CD4-positive, alpha-beta T cell (primary cell): ENCODE measurements around the gene NDOR1. TPM values are rescaled to one million over a fixed set of nuclear protein-coding genes. Genes with fewer than 3 reads are reported as not detected.

Source experiments
- ATAC-seq: fragments of 200-7000 bp; cut with Tn5 transposase; one replicate; pipeline ENCODE4 v1.10.0; 2022; ENCODE audit warnings: mild to moderate bottlenecking; ENCODE audit not compliant: poor library complexity
- CTCF ChIA-PET: fragments of 350-600 bp; sonication (Branson Sonifier 250); formaldehyde crosslinking; loops from one replicate; lab custom pipeline; 2021; ENCODE audit warnings: antibody characterized with exemption, inconsistent platforms; lab: Charles Lee
- POLR2A ChIA-PET: fragments of 350-600 bp; sonication (Branson Sonifier 250); formaldehyde crosslinking; loops from one replicate; lab custom pipeline; 2021; ENCODE audit warnings: antibody characterized with exemption, inconsistent platforms; lab: Charles Lee
- DNase-seq, 14 experiments: peaks; one replicate each; pipeline ENCODE4 v3.0.0-alpha.2; 2013 to 2020; ENCODE audit warnings: mixed read lengths in 2 of 14
- H3K27ac ChIP-seq, 2 donors: one replicate each; pipeline versions ENCODE4 v1.5.1 to v1.7.0; 2013; ENCODE audit warnings: low read length in 2 of 2, low read depth in 1 of 2, mild to moderate bottlenecking in 1 of 2
- H3K27me3 ChIP-seq, 2 experiments: 1 replicate in 1 of 2; 2 replicates in 1 of 2; pipeline versions ENCODE4 v1.6.1 to v1.7.0; 2013; ENCODE audit warnings: low read length in 2 of 2, control low read depth in 1 of 2, mild to moderate bottlenecking in 1 of 2, moderate library complexity in 1 of 2; ENCODE audit not compliant: insufficient read depth in 2 of 2, control insufficient read depth in 1 of 2
- H3K36me3 ChIP-seq: one replicate; pipeline ENCODE4 v1.6.1; 2013; ENCODE audit warnings: low read length, control low read depth; ENCODE audit not compliant: insufficient read depth
- H3K4me1 ChIP-seq: one replicate; pipeline ENCODE4 v1.6.1; 2013; ENCODE audit warnings: low read length, control low read depth; ENCODE audit not compliant: insufficient read depth
- H3K4me3 ChIP-seq: one replicate; pipeline ENCODE4 v1.5.1; 2013; ENCODE audit warnings: mild to moderate bottlenecking, low read length, moderate library complexity
- H3K9me3 ChIP-seq, 2 experiments: 1 replicate in 1 of 2; 2 replicates in 1 of 2; pipeline versions ENCODE4 v1.6.1 to v1.7.0; 2013; ENCODE audit warnings: low read length in 2 of 2, mild to moderate bottlenecking in 2 of 2, control low read depth in 1 of 2, moderate library complexity in 1 of 2; ENCODE audit not compliant: control insufficient read depth in 1 of 2, insufficient read depth in 1 of 2
- H3K27ac Mint-ChIP-seq: one replicate; pipeline ENCODE4 v1.8.0; 2020; ENCODE audit warnings: mixed read lengths
- H3K27me3 Mint-ChIP-seq: one replicate; pipeline ENCODE4 v1.8.0; 2021; ENCODE audit warnings: mixed read lengths
- H3K36me3 Mint-ChIP-seq: one replicate; pipeline ENCODE4 v1.8.0; 2021; ENCODE audit warnings: low read depth, mixed read lengths
- H3K4me1 Mint-ChIP-seq: one replicate; pipeline ENCODE4 v1.8.0; 2021; ENCODE audit warnings: low read depth, mixed read lengths
- H3K4me3 Mint-ChIP-seq: one replicate; pipeline ENCODE4 v1.8.0; 2020; ENCODE audit warnings: mild to moderate bottlenecking, mixed read lengths
- H3K9me3 Mint-ChIP-seq: one replicate; pipeline ENCODE4 v1.8.0; 2020; ENCODE audit warnings: mixed read lengths
- CTCF ChIP-seq: fragments of 200-600 bp; IDR thresholded peaks from one replicate; pipeline ENCODE4 v1.8.0; 2022; ENCODE audit warnings: antibody characterized with exemption, mild to moderate bottlenecking
- intact Hi-C, 2 experiments: fragments of 100-400 bp; cut with DNase I in 1 of 2; cut with micrococcal nuclease in 1 of 2; formaldehyde crosslinking; loops; one replicate each; pipeline versions ENCODE4 v1.15.1 to v1.9.0; 2023 to 2025; cut with DNase I, micrococcal nuclease
- total RNA-seq, 174 experiments: library from RNA in 2 of 174; stranded (reverse) in 2 of 174; gene quantifications; one replicate each; pipeline ENCODE4 v1.2.3 and lab custom pipeline; 2021 to 2026

Gene NDOR1
- total RNA-seq, 2 experiments from 2014 or later: 22.8 to 25.3 TPM

- Histone ChIP-seq H3K36me3 (peaks cover 2% of the 10 kb centered on the region), H3K9me3 (peaks cover 0 to 6% of the 10 kb centered on the region in 2 experiments), H3K4me3 (peak overlapping the region; percentile 87), H3K27me3 (no peaks in the 10 kb centered on the region), H3K27ac (peak overlapping the region; percentile 72 to 76), H3K4me1 (peaks cover 56% of the 10 kb centered on the region)
- DNase-seq (no peak), ATAC-seq (no peak)
- intact Hi-C loops: loop anchor here (1.0 to 2.0 kb wide), 2 partner anchors 21 to 22 kb away; partner anchors contain the start of gene RNF208 (in 1 of the 2)
- Mint-ChIP-seq H3K4me1 (peaks cover 31% of the 10 kb centered on the region), H3K36me3 (peaks cover 5% of the 10 kb centered on the region), H3K27ac (peak overlapping the region; percentile 84), H3K4me3 (peak overlapping the region; percentile 93), H3K27me3 (no peaks in the 10 kb centered on the region), H3K9me3 (no peaks in the 10 kb centered on the region)
- CTCF ChIA-PET: interaction anchor here (0.6 to 1.4 kb wide), 7 partner anchors 12 to 134 kb away, joined by 3 to 9 read pairs (median 4); partner anchors contain the start of genes ANAPC2, RNF224 and SSNA1
- POLR2A ChIA-PET: interaction anchor here (0.7 to 2.5 kb wide), 12 partner anchors 9 to 315 kb away, joined by 4 to 39 read pairs (median 8); partner anchors contain the start of genes ANAPC2, MAN1B1, NELFB and RNF208
- TF ChIP-seq CTCF: no peak
Observed at GRCh38 chr9:137201205-137201868, 4.2 kb upstream of the NDOR1 start.

GRCh38 chr9:137202966-137203365 lies 2.5 kb upstream of the NDOR1 start:
- H3K27me3 Mint-ChIP-seq: no peaks in the 10 kb centered on the region
- no peak for TF ChIP-seq CTCF
- peaks cover 2% of the 10 kb centered on the region for H3K36me3 ChIP-seq
- H3K4me3 ChIP-seq: no peak overlapping the region
- H3K4me3 Mint-ChIP-seq: peak overlapping the region; percentile 60
- peaks cover 0 to 6% of the 10 kb centered on the region in 2 experiments for H3K9me3 ChIP-seq
- no peaks in the 10 kb centered on the region for H3K9me3 Mint-ChIP-seq
- H3K4me1 ChIP-seq: peaks cover 65% of the 10 kb centered on the region
- DNase-seq (no peak), ATAC-seq (no peak)
- ChIA-PET POLR2A (interaction anchor here (0.7 to 2.2 kb wide), 3 partner anchors 14 to 73 kb away, joined by 3 to 9 read pairs (median 3); partner anchors contain the start of gene SSNA1), CTCF (no interaction called here)
- H3K4me1 Mint-ChIP-seq: peaks cover 44% of the 10 kb centered on the region
- H3K36me3 Mint-ChIP-seq: peaks cover 13% of the 10 kb centered on the region
- no peak overlapping the region for H3K27ac ChIP-seq
- no peaks in the 10 kb centered on the region for H3K27me3 ChIP-seq
- intact Hi-C loops: no loop called here
- peak overlapping the region; percentile 58 for H3K27ac Mint-ChIP-seq

- Histone ChIP-seq H3K4me1 (peaks cover 51% of the 10 kb centered on the region), H3K9me3 (no peaks in the 10 kb centered on the region), H3K36me3 (peaks cover 5% of the 10 kb centered on the region), H3K4me3 (peak overlapping the region; percentile 90), H3K27ac (peak overlapping the region; percentile 79 to 88), H3K27me3 (no peaks in the 10 kb centered on the region)
- peaks cover 13% of the 10 kb centered on the region for H3K36me3 Mint-ChIP-seq
- CTCF ChIA-PET: interaction anchor here (0.6 to 1.1 kb wide), 2 partner anchors 16 to 32 kb away, joined by 3 read pairs; no protein-coding TSS in a partner anchor
- DNase-seq: no peak
- peaks cover 44% of the 10 kb centered on the region for H3K4me1 Mint-ChIP-seq
- no peak for ATAC-seq
- POLR2A ChIA-PET: interaction anchor here (0.8 to 4.0 kb wide), 8 partner anchors 11 to 118 kb away, joined by 3 to 22 read pairs (median 5); partner anchors contain the start of genes MAN1B1, RNF208, SSNA1 and TUBB4B
- peak overlapping the region; percentile 93 for H3K27ac Mint-ChIP-seq
- intact Hi-C loops: loop anchor here (1.0 kb wide), 2 partner anchors 16 to 19 kb away; partner anchors contain the start of genes ANAPC2 (in 1 of the 2) and SSNA1 (in 1 of the 2)
- no peaks in the 10 kb centered on the region for H3K9me3 Mint-ChIP-seq
- no peaks in the 10 kb centered on the region for H3K27me3 Mint-ChIP-seq
- no peak for TF ChIP-seq CTCF
- peak overlapping the region; percentile 95 for H3K4me3 Mint-ChIP-seq
Observed at GRCh38 chr9:137204731-137205125, 772 bp upstream of the NDOR1 start.
